Ishikawa (cell line): Measurements from ENCODE around the gene MBOAT2.

Experiments
- CEBPB ChIP-seq: IDR thresholded peaks from 2 replicates; pipeline ENCODE4 v1.6.1; 2012
- CREB1 ChIP-seq: IDR thresholded peaks from 2 replicates; pipeline ENCODE4 v1.6.1; 2012; ENCODE audit warnings: low read depth
- EGR1 ChIP-seq: IDR thresholded peaks from 2 replicates; pipeline ENCODE4 v1.6.1; 2012
- EP300 ChIP-seq: IDR thresholded peaks from 2 replicates; pipeline ENCODE4 v1.6.1; 2012; ENCODE audit warnings: borderline replicate concordance
- FOXM1 ChIP-seq: IDR thresholded peaks from 2 replicates; pipeline ENCODE4 v1.6.1; 2012; ENCODE audit warnings: low read depth, borderline replicate concordance
- MAX ChIP-seq: IDR thresholded peaks from 2 replicates; pipeline ENCODE4 v1.6.1; 2012
- NFIC ChIP-seq: IDR thresholded peaks from 2 replicates; pipeline ENCODE4 v1.6.1; 2012
- RAD21 ChIP-seq: IDR thresholded peaks from 2 replicates; pipeline ENCODE4 v1.6.1; 2012; ENCODE audit warnings: low read depth
- REST ChIP-seq: IDR thresholded peaks from 2 replicates; pipeline ENCODE4 v1.6.1; 2012; ENCODE audit warnings: low read depth, mild to moderate bottlenecking
- TAF1 ChIP-seq: IDR thresholded peaks from 2 replicates; pipeline ENCODE4 v1.6.1; 2012; ENCODE audit warnings: low read depth, mild to moderate bottlenecking
- TCF12 ChIP-seq: IDR thresholded peaks from 2 replicates; pipeline ENCODE4 v1.6.1; 2012; ENCODE audit warnings: low read depth
- TEAD4 ChIP-seq: IDR thresholded peaks from 2 replicates; pipeline ENCODE4 v1.6.1; 2012
- USF1 ChIP-seq: IDR thresholded peaks from 2 replicates; pipeline ENCODE4 v1.6.1; 2012
- YY1 ChIP-seq: IDR thresholded peaks from 2 replicates; pipeline ENCODE4 v1.6.1; 2012; ENCODE audit warnings: low read depth
- ZBTB7A ChIP-seq: IDR thresholded peaks from 2 replicates; pipeline ENCODE4 v1.6.1; 2012; ENCODE audit warnings: low read depth

MBOAT2 gene

GRCh38 chr2:8986327-8986976 lies 17.0 kb downstream of the MBOAT2 start:
- peak; percentile 40; the same call in 1 of the 2 replicates for TF ChIP-seq RAD21
- no peak for TF ChIP-seq USF1

- TF ChIP-seq EP300, result no peak
- TF ChIP-seq RAD21, result no peak
- TF ChIP-seq NFIC, result no peak
- TF ChIP-seq ZBTB7A, result no peak
- no peak for TF ChIP-seq TCF12
- TF ChIP-seq TAF1, result no peak
- TF ChIP-seq EGR1, result no peak
- TF ChIP-seq CREB1, result no peak
- no peak for TF ChIP-seq YY1
- TF ChIP-seq FOXM1, result no peak
- no peak for TF ChIP-seq REST
- TF ChIP-seq TEAD4, result no peak
Measured at GRCh38 chr2:8985561-8986326, 17.7 kb downstream of the MBOAT2 start.

- TF ChIP-seq YY1 (no peak), EP300 (no peak), TEAD4 (no peak), CREB1 (no peak), TCF12 (no peak), MAX (no peak), FOXM1 (no peak), EGR1 (no peak), RAD21 (no peak)
Measured at GRCh38 chr2:8984855-8985254, 18.6 kb downstream of the MBOAT2 start.

- no peak for TF ChIP-seq USF1
- no peak for TF ChIP-seq TAF1
- TF ChIP-seq MAX, result no peak
- TF ChIP-seq REST, result no peak
- TF ChIP-seq CREB1, result no peak
- no peak for TF ChIP-seq CEBPB
- no peak for TF ChIP-seq EP300
- no peak for TF ChIP-seq YY1
- TF ChIP-seq TEAD4, result no peak
- no peak for TF ChIP-seq ZBTB7A
- TF ChIP-seq NFIC, result no peak
- no peak for TF ChIP-seq TCF12
- TF ChIP-seq EGR1, result no peak
- TF ChIP-seq FOXM1, result no peak
- TF ChIP-seq RAD21, result no peak
Measured at GRCh38 chr2:8984157-8984556, 19.3 kb downstream of the MBOAT2 start.

GRCh38 chr2:8983571-8983970 lies 19.9 kb downstream of the MBOAT2 start:
- TF ChIP-seq ZBTB7A, result no peak
- TF ChIP-seq CEBPB, result no peak
- TF ChIP-seq EP300, result no peak
- no peak for TF ChIP-seq CREB1
- no peak for TF ChIP-seq NFIC
- TF ChIP-seq REST, result no peak
- TF ChIP-seq RAD21, result no peak
- TF ChIP-seq TEAD4, result no peak
- no peak for TF ChIP-seq TAF1
- TF ChIP-seq EGR1, result no peak
- TF ChIP-seq TCF12, result no peak
- TF ChIP-seq FOXM1, result no peak
- no peak for TF ChIP-seq MAX
- no peak for TF ChIP-seq YY1
- TF ChIP-seq USF1, result no peak
